Skeletal muscle cell (primary cell): Measurements from ENCODE around the gene TIGD7.

ENCODE experiments used
- DNase-seq: peaks from one replicate; pipeline ENCODE4 v3.0.0-alpha.2; 2010; ENCODE audit warnings: low read depth
- H3K4me3 ChIP-seq: 2 replicates; pipeline ENCODE4 v1.5.1; 2011; ENCODE audit warnings: low read depth, mild to moderate bottlenecking, control low read depth, low read length, moderate library complexity

The TIGD7 gene

DNA sequence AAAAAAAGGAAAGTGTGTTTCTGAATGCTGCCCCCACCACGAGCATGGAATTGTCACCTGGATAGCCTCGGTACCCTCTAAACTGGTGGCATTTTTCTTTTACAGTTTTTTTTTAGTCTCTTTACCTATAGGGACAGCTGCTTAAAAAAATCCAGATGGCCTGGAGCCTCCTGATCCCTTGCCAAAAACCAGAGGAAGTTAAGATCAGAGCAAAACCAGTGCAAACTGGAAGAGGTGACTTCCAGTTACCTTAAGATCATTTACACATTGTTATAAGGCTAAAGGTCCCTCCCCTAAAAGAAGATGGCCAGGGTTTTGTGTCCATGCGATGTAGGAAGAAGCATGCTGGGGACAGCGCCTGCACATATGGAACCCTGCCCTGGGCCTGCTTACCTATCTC is 52.3 kb downstream of the TIGD7 start:
- no peak for DNase-seq
- H3K4me3 ChIP-seq = no peak overlapping the region

DNA sequence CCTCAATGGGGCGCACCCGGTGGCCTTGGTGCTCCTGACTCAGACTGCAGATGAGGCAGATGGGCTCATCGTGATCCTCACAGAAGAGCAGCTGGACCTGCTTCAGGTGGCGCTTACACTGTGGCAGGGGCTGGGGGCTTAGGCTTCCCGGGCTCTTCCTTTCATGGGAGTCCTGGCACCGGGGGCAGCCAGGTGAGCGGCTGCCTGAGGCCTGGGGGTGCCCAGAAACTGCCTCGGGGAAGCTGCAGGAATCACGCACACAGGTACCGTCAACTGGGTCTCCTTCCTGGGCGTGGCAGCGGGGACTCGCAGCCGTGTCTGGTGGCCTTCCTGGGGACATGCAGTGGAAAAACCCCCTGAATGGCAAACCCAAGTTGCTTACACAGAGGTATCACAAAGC is 55.8 kb downstream of the TIGD7 start:
- DNase-seq = no peak
- H3K4me3 ChIP-seq = no peak overlapping the region

DNA sequence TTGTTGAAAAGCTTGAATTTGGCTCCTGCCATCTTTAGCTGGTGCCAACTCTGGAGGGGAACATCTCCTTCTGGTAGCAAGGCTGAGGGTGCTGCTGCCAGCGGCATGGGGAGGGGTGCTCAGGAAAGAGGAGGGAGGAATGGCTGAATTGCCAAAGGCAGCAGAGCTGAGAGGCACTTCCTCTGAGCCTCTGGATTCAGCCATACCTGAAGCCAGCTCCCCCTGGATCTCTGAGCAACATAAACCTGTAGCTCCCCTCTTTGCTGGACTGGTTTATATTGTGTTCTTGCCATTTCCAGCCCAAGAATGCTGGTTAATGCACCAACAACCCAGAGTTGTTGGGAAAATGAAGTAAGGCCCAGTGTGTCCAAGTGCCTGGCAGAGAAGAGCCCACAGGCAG is 56.2 kb downstream of the TIGD7 start:
- DNase-seq = no peak
- H3K4me3 ChIP-seq = no peak overlapping the region
